MM.1S (cell line): ENCODE data around the gene DPAGT1.
"Not testable (repeated sequence)": the region's sequence is repeated elsewhere in the genome, so short reads cannot be mapped to it uniquely, and the experiment has no call there.

Source experiments
- DNase-seq: peaks from one replicate; pipeline ENCODE4 v3.0.0-alpha.2; 2015
- H2AFZ ChIP-seq: fragments of 300-600 bp; sonication (generic); 2 replicates; pipeline ENCODE4 v1.6.0; 2016; ENCODE audit warnings: antibody characterized with exemption, low read length
- H3F3A ChIP-seq: fragments of 300-600 bp; sonication (generic); 2 replicates; pipeline ENCODE4 v1.6.1; 2016; ENCODE audit warnings: mild to moderate bottlenecking, antibody characterized with exemption, low read length, moderate library complexity, mixed read lengths; ENCODE audit not compliant: insufficient read depth
- H3K27ac ChIP-seq: fragments of 300-600 bp; sonication (generic); 2 replicates; pipeline ENCODE4 v1.5.1; 2016; ENCODE audit warnings: mild to moderate bottlenecking, low read length
- H3K27me3 ChIP-seq: fragments of 300-600 bp; sonication (generic); replicated peaks from 2 replicates; pipeline ENCODE4 v1.6.0; 2016; ENCODE audit warnings: low read length; ENCODE audit not compliant: insufficient read depth
- H3K36me3 ChIP-seq: fragments of 300-600 bp; sonication (generic); replicated peaks from 2 replicates; pipeline ENCODE4 v1.6.1; 2016; ENCODE audit warnings: mild to moderate bottlenecking, low read length, mixed read lengths; ENCODE audit not compliant: insufficient read depth
- H3K4me1 ChIP-seq: fragments of 300-600 bp; sonication (generic); 2 replicates; pipeline ENCODE4 v1.6.1; 2016; ENCODE audit warnings: low read length, mixed read lengths
- H3K4me2 ChIP-seq: fragments of 300-600 bp; sonication (generic); 2 replicates; pipeline ENCODE4 v1.6.0; 2016; ENCODE audit warnings: low read depth, low read length
- H3K4me3 ChIP-seq: fragments of 300-600 bp; sonication (generic); 2 replicates; pipeline ENCODE4 v1.5.1; 2016; ENCODE audit warnings: low read length, mixed read lengths
- H3K79me2 ChIP-seq: fragments of 300-600 bp; sonication (generic); 2 replicates; pipeline ENCODE4 v1.6.1; 2016; ENCODE audit warnings: mixed run types, low read length, mixed read lengths
- H3K9ac ChIP-seq: fragments of 300-600 bp; sonication (generic); 2 replicates; pipeline ENCODE4 v1.6.1; 2016; ENCODE audit warnings: low read length, mixed read lengths
- H3K9me2 ChIP-seq: fragments of 300-600 bp; sonication (generic); replicated peaks from 2 replicates; pipeline ENCODE4 v1.6.1; 2016; ENCODE audit warnings: mild to moderate bottlenecking, low read length, mixed read lengths; ENCODE audit not compliant: insufficient read depth
- H3K9me3 ChIP-seq: fragments of 300-600 bp; sonication (generic); replicated peaks from 2 replicates; pipeline ENCODE4 v1.6.1; 2016; ENCODE audit warnings: mild to moderate bottlenecking, low read length, mixed read lengths; ENCODE audit not compliant: insufficient read depth
- H4K20me1 ChIP-seq: fragments of 300-600 bp; sonication (generic); 2 replicates; pipeline ENCODE4 v1.6.1; 2016; ENCODE audit warnings: mild to moderate bottlenecking, low read length, moderate library complexity, mixed read lengths; ENCODE audit not compliant: insufficient read depth
- EZH2 ChIP-seq: fragments of 300-600 bp; sonication (generic); optimal IDR thresholded peaks from 2 replicates; pipeline ENCODE3; 2017; ENCODE audit warnings: low read depth, mild to moderate bottlenecking, antibody characterized with exemption, low read length, mixed read lengths
- EZH2phosphoT487 ChIP-seq: fragments of 300-600 bp; sonication (generic); IDR thresholded peaks from 2 replicates; pipeline ENCODE4 v1.6.1; 2018; ENCODE audit warnings: antibody characterized with exemption, low read length
- TF ChIP-seq, protein P1 (sequence below): fragments of 300-600 bp; sonication (generic); IDR thresholded peaks from 2 replicates; pipeline ENCODE4 v1.5.1; 2016; ENCODE audit warnings: antibody characterized with exemption, low read length, mixed read lengths

Gene DPAGT1

DNA sequence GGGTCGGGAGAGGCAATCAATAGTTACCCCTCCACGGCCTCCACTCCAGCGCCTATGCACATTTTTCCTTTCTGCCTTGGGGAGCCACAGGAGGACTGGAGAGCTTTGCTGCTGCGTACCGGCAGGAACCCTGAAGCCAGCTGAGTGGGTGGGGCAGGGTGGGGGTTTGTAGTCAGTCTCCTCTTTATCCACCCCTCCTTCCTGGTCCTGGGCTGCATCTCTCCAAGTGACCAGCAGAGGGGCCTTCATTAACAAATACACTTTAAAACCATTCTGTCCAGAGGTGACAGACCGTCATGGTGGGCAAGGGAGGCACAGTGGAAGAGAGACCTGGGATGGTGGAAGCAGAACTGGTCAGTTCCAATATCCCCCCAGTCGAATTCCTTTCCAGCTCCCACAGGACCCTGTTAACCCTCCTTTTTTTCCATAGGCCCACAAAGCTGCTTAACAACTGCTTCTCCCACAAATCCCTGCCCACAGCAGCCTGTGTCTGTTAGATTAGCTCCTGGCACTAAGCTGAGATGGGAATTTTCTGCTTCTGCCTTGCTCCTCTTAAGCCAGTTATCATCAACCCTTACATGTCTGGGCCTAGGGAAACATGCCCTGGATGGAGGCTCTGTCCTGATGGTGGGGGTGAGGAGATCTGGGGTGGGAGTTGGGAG lies 43.3 kb upstream of the DPAGT1 start:
- H4K20me1 ChIP-seq, result no peaks in the 10 kb centered on the region
- H3K36me3 ChIP-seq, result no peaks in the 10 kb centered on the region
- no peaks in the 10 kb centered on the region for H3K9me3 ChIP-seq
- no peak overlapping the region for H3K27ac ChIP-seq
- 0 out of 2 replicates have a peak overlapping the region, but pooled peaks have one; percentile 31 for H2AFZ ChIP-seq
- H3K4me2 ChIP-seq, result no peak overlapping the region
- peaks cover 32% of the 10 kb centered on the region for H3K27me3 ChIP-seq
- TF ChIP-seq, protein P1, sequence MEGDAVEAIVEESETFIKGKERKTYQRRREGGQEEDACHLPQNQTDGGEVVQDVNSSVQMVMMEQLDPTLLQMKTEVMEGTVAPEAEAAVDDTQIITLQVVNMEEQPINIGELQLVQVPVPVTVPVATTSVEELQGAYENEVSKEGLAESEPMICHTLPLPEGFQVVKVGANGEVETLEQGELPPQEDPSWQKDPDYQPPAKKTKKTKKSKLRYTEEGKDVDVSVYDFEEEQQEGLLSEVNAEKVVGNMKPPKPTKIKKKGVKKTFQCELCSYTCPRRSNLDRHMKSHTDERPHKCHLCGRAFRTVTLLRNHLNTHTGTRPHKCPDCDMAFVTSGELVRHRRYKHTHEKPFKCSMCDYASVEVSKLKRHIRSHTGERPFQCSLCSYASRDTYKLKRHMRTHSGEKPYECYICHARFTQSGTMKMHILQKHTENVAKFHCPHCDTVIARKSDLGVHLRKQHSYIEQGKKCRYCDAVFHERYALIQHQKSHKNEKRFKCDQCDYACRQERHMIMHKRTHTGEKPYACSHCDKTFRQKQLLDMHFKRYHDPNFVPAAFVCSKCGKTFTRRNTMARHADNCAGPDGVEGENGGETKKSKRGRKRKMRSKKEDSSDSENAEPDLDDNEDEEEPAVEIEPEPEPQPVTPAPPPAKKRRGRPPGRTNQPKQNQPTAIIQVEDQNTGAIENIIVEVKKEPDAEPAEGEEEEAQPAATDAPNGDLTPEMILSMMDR, result peak; percentile 52
- no peak for TF ChIP-seq EZH2phosphoT487
- H3K79me2 ChIP-seq, result no peaks in the 10 kb centered on the region
- H3K4me1 ChIP-seq, result peaks cover 7% of the 10 kb centered on the region
- DNase-seq, result peak; percentile 63
- no peaks in the 10 kb centered on the region for H3K9me2 ChIP-seq
- H3K9ac ChIP-seq, result no peak overlapping the region
- H3F3A ChIP-seq, result no peaks in the 10 kb centered on the region
- no peak overlapping the region for H3K4me3 ChIP-seq

DNA sequence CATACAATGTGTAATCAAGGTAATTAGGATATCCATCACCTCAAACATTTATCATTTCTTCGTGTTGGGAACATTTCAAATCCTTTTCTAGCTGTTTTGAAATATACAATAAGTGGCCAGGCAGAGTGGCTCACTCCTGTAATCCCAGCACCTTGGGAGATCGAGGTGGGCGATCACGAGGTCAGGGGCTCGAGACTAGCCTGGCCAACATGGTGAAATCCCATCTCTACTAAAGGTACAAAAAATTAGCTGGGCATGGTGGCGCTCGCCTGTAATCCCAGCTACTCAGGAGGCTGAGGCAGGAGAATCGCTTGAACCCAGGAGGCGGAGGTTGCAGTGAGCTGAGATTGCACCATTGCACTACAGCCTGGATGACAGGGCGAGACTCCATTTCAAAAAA lies 37.6 kb upstream of the DPAGT1 start:
- H3K9ac ChIP-seq, H3K27ac ChIP-seq, H3K27me3 ChIP-seq, H3K9me3 ChIP-seq, H3F3A ChIP-seq, H3K4me1 ChIP-seq, DNase-seq, H3K79me2 ChIP-seq, H3K4me3 ChIP-seq, H3K36me3 ChIP-seq, H4K20me1 ChIP-seq, H2AFZ ChIP-seq, H3K9me2 ChIP-seq, H3K4me2 ChIP-seq: not testable (repeated sequence)

DNA sequence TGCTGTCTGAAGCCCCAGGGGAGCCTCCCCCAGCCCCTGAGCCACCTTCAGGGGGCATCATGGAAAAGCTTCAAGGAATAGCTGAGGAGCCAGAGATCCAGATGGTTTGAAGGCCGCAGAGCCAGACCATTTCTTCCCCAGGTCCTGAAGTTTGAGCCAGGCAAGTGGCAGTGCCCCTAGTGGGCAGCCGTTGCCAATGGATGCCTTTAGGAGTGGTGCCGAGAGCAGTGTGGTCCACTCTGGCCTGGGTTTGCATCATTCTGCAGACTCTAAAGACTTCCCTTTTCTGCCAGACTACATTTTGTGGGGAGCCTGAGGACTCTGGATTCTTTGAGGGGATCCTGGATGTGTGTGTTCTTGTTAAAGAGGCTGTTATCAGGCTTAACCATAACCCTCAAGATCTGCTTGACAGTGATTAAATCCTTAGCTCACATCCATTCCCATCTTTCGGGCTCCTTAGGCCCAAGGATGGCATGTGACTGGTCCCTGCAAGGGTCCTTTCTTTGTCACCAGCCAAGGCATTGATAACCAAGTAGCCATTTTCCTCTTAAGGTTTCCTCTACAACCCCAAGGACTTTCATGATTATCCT lies 32.8 kb upstream of the DPAGT1 start:
- Histone ChIP-seq H2AFZ (no peak overlapping the region), H3K9me2 (no peaks in the 10 kb centered on the region), H4K20me1 (no peaks in the 10 kb centered on the region), H3K4me2 (no peak overlapping the region), H3K9me3 (no peaks in the 10 kb centered on the region), H3K9ac (no peak overlapping the region), H3K27me3 (no peaks in the 10 kb centered on the region; the same call in 1 of the 2 replicates), H3K79me2 (no peaks in the 10 kb centered on the region), H3K36me3 (no peaks in the 10 kb centered on the region), H3F3A (no peaks in the 10 kb centered on the region), H3K27ac (no peak overlapping the region), H3K4me3 (no peak overlapping the region), H3K4me1 (no peaks in the 10 kb centered on the region)
- TF ChIP-seq, protein P1, result peak; percentile 51
- TF ChIP-seq EZH2phosphoT487, result no peak
- no peak for DNase-seq

DNA sequence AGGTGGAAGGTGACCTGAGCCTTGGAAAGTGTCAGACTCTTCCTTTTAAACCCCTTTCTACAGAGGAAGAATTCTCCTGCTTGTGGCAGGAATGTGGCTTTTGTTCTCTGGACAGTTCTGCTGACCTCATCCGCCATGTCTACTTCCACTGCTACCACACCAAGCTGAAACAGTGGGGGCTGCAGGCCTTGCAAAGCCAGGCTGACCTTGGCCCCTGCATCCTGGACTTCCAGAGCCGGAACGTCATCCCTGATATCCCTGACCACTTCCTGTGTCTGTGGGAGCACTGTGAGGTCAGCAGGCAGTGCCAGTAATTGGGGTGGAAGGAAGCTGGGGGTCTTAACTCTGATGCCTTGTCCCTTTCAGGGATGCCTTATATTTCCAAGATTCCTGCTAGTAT lies 29.0 kb upstream of the DPAGT1 start:
- peaks cover 3% of the 10 kb centered on the region; the same call in 1 of the 2 replicates for H3K79me2 ChIP-seq
- no peaks in the 10 kb centered on the region for H4K20me1 ChIP-seq
- H3K27ac ChIP-seq, result no peak overlapping the region
- H3K27me3 ChIP-seq, result no peaks in the 10 kb centered on the region
- no peaks in the 10 kb centered on the region for H3K9me3 ChIP-seq
- no peaks in the 10 kb centered on the region for H3K9me2 ChIP-seq
- DNase-seq, result no peak
- no peak overlapping the region for H3K9ac ChIP-seq
- H3K4me3 ChIP-seq, result no peak overlapping the region
- H2AFZ ChIP-seq, result no peak overlapping the region
- no peak overlapping the region for H3K4me2 ChIP-seq
- no peaks in the 10 kb centered on the region for H3K4me1 ChIP-seq
- H3K36me3 ChIP-seq, result no peaks in the 10 kb centered on the region
- H3F3A ChIP-seq, result no peaks in the 10 kb centered on the region
- TF ChIP-seq EZH2phosphoT487 (no peak), EZH2 (no peak)
- TF ChIP-seq, protein P1, result no peak
